HEK293 (cell line): ENCODE measurements around the gene OVOL2.
"Not testable (repeated sequence)": the region's sequence is repeated elsewhere in the genome, so short reads cannot be mapped to it uniquely, and the experiment has no call there.

Experiments used
- CTCF ChIP-seq: fragments of 450-650 bp; formaldehyde crosslinking; IDR thresholded peaks from 2 replicates; pipeline ENCODE4 v1.5.1; 2016; ENCODE audit warnings: missing biosample characterization, missing genetic modification characterization
- GLI4 ChIP-seq: fragments of 450-650 bp; formaldehyde crosslinking; IDR thresholded peaks from 2 replicates; pipeline ENCODE4 v1.5.1; 2016; ENCODE audit warnings: missing biosample characterization, missing genetic modification characterization
- TRIM28 ChIP-seq: IDR thresholded peaks from 2 replicates; pipeline ENCODE4 v1.6.1; 2011; ENCODE audit warnings: low read length, control low read depth, borderline replicate concordance
- ZNF433 ChIP-seq: fragments of 450-650 bp; formaldehyde crosslinking; IDR thresholded peaks from 2 replicates; pipeline ENCODE4 v1.5.1; 2016; ENCODE audit warnings: missing biosample characterization, missing genetic modification characterization, low read depth
- ZNF677 ChIP-seq: fragments of 450-650 bp; IDR thresholded peaks from 2 replicates; pipeline ENCODE4 v1.5.0; 2018; ENCODE audit warnings: missing biosample characterization, mild to moderate bottlenecking, missing genetic modification characterization, moderate library complexity
- ZNF776 ChIP-seq: fragments of 450-650 bp; formaldehyde crosslinking; IDR thresholded peaks from 2 replicates; pipeline ENCODE4 v1.5.0; 2017; ENCODE audit warnings: missing biosample characterization, missing genetic modification characterization, borderline replicate concordance
- TF ChIP-seq, protein P1 (sequence below): fragments of 450-650 bp; IDR thresholded peaks from 2 replicates; pipeline ENCODE4 v1.5.1; 2018; ENCODE audit warnings: missing biosample characterization, missing genetic modification characterization

- not testable (repeated sequence) for TF ChIP-seq ZNF677 (tag by site-specific recombination); ZNF433; GLI4 (tag by site-specific recombination); TRIM28; CTCF (tag by site-specific recombination); ZNF776 (tag by site-specific recombination)
- TF ChIP-seq, protein P1, sequence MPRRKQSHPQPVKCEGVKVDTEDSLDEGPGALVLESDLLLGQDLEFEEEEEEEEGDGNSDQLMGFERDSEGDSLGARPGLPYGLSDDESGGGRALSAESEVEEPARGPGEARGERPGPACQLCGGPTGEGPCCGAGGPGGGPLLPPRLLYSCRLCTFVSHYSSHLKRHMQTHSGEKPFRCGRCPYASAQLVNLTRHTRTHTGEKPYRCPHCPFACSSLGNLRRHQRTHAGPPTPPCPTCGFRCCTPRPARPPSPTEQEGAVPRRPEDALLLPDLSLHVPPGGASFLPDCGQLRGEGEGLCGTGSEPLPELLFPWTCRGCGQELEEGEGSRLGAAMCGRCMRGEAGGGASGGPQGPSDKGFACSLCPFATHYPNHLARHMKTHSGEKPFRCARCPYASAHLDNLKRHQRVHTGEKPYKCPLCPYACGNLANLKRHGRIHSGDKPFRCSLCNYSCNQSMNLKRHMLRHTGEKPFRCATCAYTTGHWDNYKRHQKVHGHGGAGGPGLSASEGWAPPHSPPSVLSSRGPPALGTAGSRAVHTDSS, result not testable (repeated sequence)
Measured at GRCh38 chr20:18088298-18088697, 30.6 kb upstream of the OVOL2 start.
